Measurements from ENCODE around the gene USP40. TPM values are rescaled to one million over a fixed set of nuclear protein-coding genes. Genes with fewer than 3 reads are reported as not detected.

USP40 gene
- total and polyA plus RNA-seq, 4 donors: 16.7 to 80.4 (median 35.7) TPM

GRCh38 chr2:233572468-233572867 is 5.9 kb upstream of the USP40 start:
- Histone ChIP-seq H3K4me3 (no peak overlapping the region), H3K4me1 (ENCODE audit: control insufficient read depth in 5 of 5, insufficient read depth in 5 of 5, low read length in 5 of 5) (no peaks in the 10 kb centered on the region), H3K9ac (ENCODE audit: insufficient read depth in 1 of 2, low read length in 2 of 2) (no peak overlapping the region), H3K9me3 (ENCODE audit: control insufficient read depth in 4 of 4, insufficient read depth in 3 of 4, low read length in 3 of 4) (peaks cover 0 to 3% (median 0%) of the 10 kb centered on the region in 4 donors), H3K36me3 (ENCODE audit: control insufficient read depth in 4 of 4, insufficient read depth in 4 of 4, low read length in 4 of 4) (no peaks in the 10 kb centered on the region), H3K27me3 (ENCODE audit: control insufficient read depth in 3 of 3, insufficient read depth in 3 of 3, low read length in 2 of 3) (no peaks in the 10 kb centered on the region), H3K27ac (ENCODE audit: low read depth in 1 of 2, low read length in 1 of 2) (no peak overlapping the region)
- ATAC-seq (ENCODE audit: insufficient read depth, low FRiP score): no peak
- TF ChIP-seq CTCF (IDR thresholded peaks at IDR 0.05; ENCODE audit: control extremely low read depth, extremely low read depth): no peak
- 92% methylated on average over 4 of the region's 4 CpGs for WGBS, 2 donors
- DNase-seq: no peak

GRCh38 chr2:233571462-233571861 is 4.9 kb upstream of the USP40 start:
- Histone ChIP-seq H3K9ac (ENCODE audit: insufficient read depth in 1 of 2, low read length in 2 of 2) (no peak overlapping the region), H3K36me3 (ENCODE audit: control insufficient read depth in 4 of 4, insufficient read depth in 4 of 4, low read length in 4 of 4) (no peaks in the 10 kb centered on the region), H3K4me3 (no peak overlapping the region), H3K27me3 (ENCODE audit: control insufficient read depth in 3 of 3, insufficient read depth in 3 of 3, low read length in 2 of 3) (no peaks in the 10 kb centered on the region), H3K4me1 (ENCODE audit: control insufficient read depth in 5 of 5, insufficient read depth in 5 of 5, low read length in 5 of 5) (no peaks in the 10 kb centered on the region), H3K27ac (ENCODE audit: low read depth in 1 of 2, low read length in 1 of 2) (no peak overlapping the region), H3K9me3 (ENCODE audit: control insufficient read depth in 4 of 4, insufficient read depth in 3 of 4, low read length in 3 of 4) (peaks cover 0 to 3% (median 0%) of the 10 kb centered on the region in 4 donors)
- WGBS, 2 donors: 89 to 90% methylated on average over 2 of the region's 2 CpGs
- ATAC-seq (ENCODE audit: insufficient read depth, low FRiP score): no peak
- DNase-seq: no peak
- TF ChIP-seq CTCF (IDR thresholded peaks at IDR 0.05; ENCODE audit: control extremely low read depth, extremely low read depth): no peak

GRCh38 chr2:233571001-233571400 is 4.4 kb upstream of the USP40 start:
- Histone ChIP-seq H3K4me1 (ENCODE audit: control insufficient read depth in 5 of 5, insufficient read depth in 5 of 5, low read length in 5 of 5) (no peaks in the 10 kb centered on the region), H3K9me3 (ENCODE audit: control insufficient read depth in 4 of 4, insufficient read depth in 3 of 4, low read length in 3 of 4) (peaks cover 0 to 3% (median 0%) of the 10 kb centered on the region in 4 donors), H3K27ac (ENCODE audit: low read depth in 1 of 2, low read length in 1 of 2) (no peak overlapping the region), H3K9ac (ENCODE audit: insufficient read depth in 1 of 2, low read length in 2 of 2) (no peak overlapping the region), H3K4me3 (no peak overlapping the region), H3K27me3 (ENCODE audit: control insufficient read depth in 3 of 3, insufficient read depth in 3 of 3, low read length in 2 of 3) (no peaks in the 10 kb centered on the region), H3K36me3 (ENCODE audit: control insufficient read depth in 4 of 4, insufficient read depth in 4 of 4, low read length in 4 of 4) (no peaks in the 10 kb centered on the region)
- ATAC-seq (ENCODE audit: insufficient read depth, low FRiP score) (no peak), DNase-seq (no peak)
- no peak for TF ChIP-seq CTCF (IDR thresholded peaks at IDR 0.05; ENCODE audit: control extremely low read depth, extremely low read depth)
- WGBS, 2 donors: 69 to 75% methylated on average over 1 of the region's 1 CpG

- DNase-seq (no peak), ATAC-seq (ENCODE audit: insufficient read depth, low FRiP score) (no peak)
- H3K36me3 ChIP-seq (ENCODE audit: control insufficient read depth in 4 of 4, insufficient read depth in 4 of 4, low read length in 4 of 4): peaks cover 0 to 4% (median under 1%) of the 10 kb centered on the region in 4 donors
- H3K27me3 ChIP-seq (ENCODE audit: control insufficient read depth in 3 of 3, insufficient read depth in 3 of 3, low read length in 2 of 3): no peaks in the 10 kb centered on the region
- no peak for TF ChIP-seq CTCF (IDR thresholded peaks at IDR 0.05; ENCODE audit: control extremely low read depth, extremely low read depth)
- H3K4me1 ChIP-seq (ENCODE audit: control insufficient read depth in 5 of 5, insufficient read depth in 5 of 5, low read length in 5 of 5): peaks cover 0 to 12% (median 5%) of the 10 kb centered on the region in 5 donors
- peak overlapping the region; percentile 93 to 94 for H3K9ac ChIP-seq (ENCODE audit: insufficient read depth in 1 of 2, low read length in 2 of 2)
- H3K27ac ChIP-seq (ENCODE audit: low read depth in 1 of 2, low read length in 1 of 2): peak overlapping the region in 1 of 2 donors; percentile 53
- WGBS, 2 donors: 3% methylated on average over 6 of the region's 6 CpGs
- no peak overlapping the region for H3K4me3 ChIP-seq
- H3K9me3 ChIP-seq (ENCODE audit: control insufficient read depth in 4 of 4, insufficient read depth in 3 of 4, low read length in 3 of 4): no peaks in the 10 kb centered on the region
Measured at GRCh38 chr2:233565685-233566140, 869 bp downstream of the USP40 start.

All from lung (tissue), 12 donors.